Loucy (cell line): ENCODE measurements around the gene ARRB2.

Experiments
- H2AFZ ChIP-seq: fragments of 200-600 bp; sonication (generic); 2 replicates; pipeline ENCODE4 v1.6.0; 2016; ENCODE audit warnings: antibody characterized with exemption, mild to moderate bottlenecking, low read length, moderate library complexity
- H3F3A ChIP-seq: fragments of 200-600 bp; 2 replicates; pipeline ENCODE4 v1.6.0; 2016; ENCODE audit warnings: antibody characterized with exemption, low read depth, mild to moderate bottlenecking
- H3K27me3 ChIP-seq: fragments of 200-600 bp; sonication (generic); 2 replicates; pipeline ENCODE4 v1.6.1; 2014; ENCODE audit warnings: low read length, mild to moderate bottlenecking; ENCODE audit not compliant: insufficient read depth, poor library complexity, severe bottlenecking
- H3K36me3 ChIP-seq: fragments of 200-600 bp; sonication (generic); 2 replicates; pipeline ENCODE4 v1.6.1; 2016; ENCODE audit warnings: low read length; ENCODE audit not compliant: insufficient read depth
- H3K4me1 ChIP-seq: fragments of 200-600 bp; sonication (generic); 2 replicates; pipeline ENCODE4 v1.5.1; 2014; ENCODE audit warnings: low read length, mild to moderate bottlenecking; ENCODE audit not compliant: insufficient read depth, poor library complexity, severe bottlenecking
- H3K4me2 ChIP-seq: fragments of 200-600 bp; sonication (generic); 2 replicates; pipeline ENCODE4 v1.6.0; 2014; ENCODE audit warnings: antibody characterized with exemption, low read length, low read depth, mild to moderate bottlenecking; ENCODE audit not compliant: poor library complexity, severe bottlenecking
- H3K4me3 ChIP-seq: fragments of 200-600 bp; sonication (generic); 2 replicates; pipeline ENCODE4 v1.5.1; 2014; ENCODE audit warnings: low read length, mild to moderate bottlenecking, mixed read lengths; ENCODE audit not compliant: poor library complexity, severe bottlenecking
- H3K79me2 ChIP-seq: fragments of 200-600 bp; sonication (generic); 2 replicates; pipeline ENCODE4 v1.6.1; 2014; ENCODE audit warnings: low read length; ENCODE audit not compliant: insufficient read depth
- H3K9ac ChIP-seq: fragments of 200-600 bp; sonication (generic); 2 replicates; pipeline ENCODE4 v1.6.0; 2014; ENCODE audit warnings: mild to moderate bottlenecking, low read depth, low read length, moderate library complexity; ENCODE audit not compliant: poor library complexity, severe bottlenecking
- H3K9me2 ChIP-seq: fragments of 200-600 bp; sonication (generic); replicated peaks from 2 replicates; pipeline ENCODE4 v1.6.1; 2016; ENCODE audit warnings: low read depth, low read length, mixed read lengths
- H3K9me3 ChIP-seq: fragments of 200-600 bp; sonication (generic); 2 replicates; pipeline ENCODE4 v1.6.1; 2014; ENCODE audit warnings: mild to moderate bottlenecking, antibody characterized with exemption, low read length, low read depth; ENCODE audit not compliant: insufficient read depth
- H4K20me1 ChIP-seq: fragments of 200-600 bp; sonication (generic); 2 replicates; pipeline ENCODE4 v1.6.0; 2014; ENCODE audit warnings: antibody characterized with exemption, low read length, mild to moderate bottlenecking; ENCODE audit not compliant: insufficient read depth, poor library complexity, severe bottlenecking
- EZH2phosphoT487 ChIP-seq: fragments of 200-600 bp; IDR thresholded peaks from 2 replicates; pipeline ENCODE4 v1.6.1; 2018; ENCODE audit warnings: antibody characterized with exemption, mild to moderate bottlenecking, moderate library complexity, borderline replicate concordance
- TF ChIP-seq, protein P1 (sequence below): fragments of 200-600 bp; sonication (generic); conservative IDR thresholded peaks from 2 replicates; pipeline ENCODE4 v1.5.1; 2014; ENCODE audit warnings: mild to moderate bottlenecking, antibody characterized with exemption, low read length

Gene ARRB2

DNA sequence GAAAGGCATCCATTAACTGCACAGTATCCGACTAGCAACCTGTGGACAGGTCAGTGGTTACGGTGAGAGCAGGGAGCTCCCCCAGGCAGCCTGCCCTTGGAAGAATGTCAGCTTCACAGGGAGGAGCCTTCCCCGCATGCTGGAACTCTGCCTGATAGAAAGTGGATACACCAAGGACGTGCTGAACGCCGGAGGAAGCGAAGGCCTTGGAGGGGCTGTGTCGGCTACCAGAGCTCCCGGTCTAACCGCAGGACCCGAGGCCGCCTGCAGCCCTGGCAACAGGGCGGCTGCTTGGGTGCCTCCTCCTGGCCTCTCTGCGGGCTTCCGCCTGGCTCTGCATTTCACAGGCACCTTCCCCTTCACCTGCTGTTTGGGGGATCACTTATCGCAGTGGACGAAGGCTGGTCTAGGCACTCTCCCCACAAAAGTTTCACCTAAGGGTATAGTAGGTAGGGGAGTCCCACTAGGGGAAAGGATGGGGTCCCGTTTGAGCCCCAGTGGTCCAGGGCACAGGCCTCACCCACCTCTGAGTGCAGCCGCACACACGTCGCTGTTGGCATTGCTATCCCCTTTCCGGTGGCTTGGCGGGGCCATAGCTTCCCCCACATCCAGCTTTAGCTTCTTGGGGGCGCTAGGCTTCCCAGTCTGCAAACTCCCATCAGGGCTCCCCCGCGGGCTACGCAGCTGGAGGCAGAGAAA lies 36.3 kb upstream of the ARRB2 start:
- Histone ChIP-seq H3K9me3 (no peaks in the 10 kb centered on the region), H3K4me1 (no peaks in the 10 kb centered on the region), H2AFZ (no peak overlapping the region), H3K4me2 (no peak overlapping the region), H3K9me2 (no peaks in the 10 kb centered on the region), H4K20me1 (no peaks in the 10 kb centered on the region), H3F3A (no peaks in the 10 kb centered on the region), H3K36me3 (peaks cover 83% of the 10 kb centered on the region; the same call in 1 of the 2 replicates), H3K79me2 (no peaks in the 10 kb centered on the region), H3K9ac (no peak overlapping the region), H3K27me3 (no peaks in the 10 kb centered on the region), H3K4me3 (no peak overlapping the region)
- no peak for TF ChIP-seq EZH2phosphoT487
- TF ChIP-seq, protein P1, sequence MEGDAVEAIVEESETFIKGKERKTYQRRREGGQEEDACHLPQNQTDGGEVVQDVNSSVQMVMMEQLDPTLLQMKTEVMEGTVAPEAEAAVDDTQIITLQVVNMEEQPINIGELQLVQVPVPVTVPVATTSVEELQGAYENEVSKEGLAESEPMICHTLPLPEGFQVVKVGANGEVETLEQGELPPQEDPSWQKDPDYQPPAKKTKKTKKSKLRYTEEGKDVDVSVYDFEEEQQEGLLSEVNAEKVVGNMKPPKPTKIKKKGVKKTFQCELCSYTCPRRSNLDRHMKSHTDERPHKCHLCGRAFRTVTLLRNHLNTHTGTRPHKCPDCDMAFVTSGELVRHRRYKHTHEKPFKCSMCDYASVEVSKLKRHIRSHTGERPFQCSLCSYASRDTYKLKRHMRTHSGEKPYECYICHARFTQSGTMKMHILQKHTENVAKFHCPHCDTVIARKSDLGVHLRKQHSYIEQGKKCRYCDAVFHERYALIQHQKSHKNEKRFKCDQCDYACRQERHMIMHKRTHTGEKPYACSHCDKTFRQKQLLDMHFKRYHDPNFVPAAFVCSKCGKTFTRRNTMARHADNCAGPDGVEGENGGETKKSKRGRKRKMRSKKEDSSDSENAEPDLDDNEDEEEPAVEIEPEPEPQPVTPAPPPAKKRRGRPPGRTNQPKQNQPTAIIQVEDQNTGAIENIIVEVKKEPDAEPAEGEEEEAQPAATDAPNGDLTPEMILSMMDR = no peak

DNA sequence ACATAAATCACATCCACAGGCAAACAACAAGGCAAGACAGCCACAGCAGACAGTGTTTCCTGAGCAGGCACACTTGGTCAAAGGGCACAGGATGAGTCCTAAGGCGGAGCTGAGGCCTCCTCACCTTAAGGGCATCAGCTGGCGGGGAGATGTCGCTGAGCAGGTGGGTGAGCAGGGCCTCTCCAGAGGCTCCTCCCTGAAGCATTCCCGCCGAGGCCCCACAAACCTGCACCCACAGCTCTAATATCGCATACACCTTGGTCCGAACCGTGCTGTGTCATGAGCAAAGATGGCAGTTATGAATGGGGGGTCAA lies 35.8 kb upstream of the ARRB2 start:
- H3K9ac ChIP-seq = no peak overlapping the region
- H3K79me2 ChIP-seq = no peaks in the 10 kb centered on the region
- no peak overlapping the region for H2AFZ ChIP-seq
- H3K4me3 ChIP-seq = no peak overlapping the region
- H3K9me2 ChIP-seq = no peaks in the 10 kb centered on the region
- no peaks in the 10 kb centered on the region for H3F3A ChIP-seq
- H3K4me2 ChIP-seq = no peak overlapping the region
- H4K20me1 ChIP-seq = no peaks in the 10 kb centered on the region
- H3K4me1 ChIP-seq = no peaks in the 10 kb centered on the region
- peaks cover 88% of the 10 kb centered on the region; the same call in 1 of the 2 replicates for H3K36me3 ChIP-seq
- TF ChIP-seq, protein P1 = no peak
- TF ChIP-seq EZH2phosphoT487 = no peak
- H3K9me3 ChIP-seq = no peaks in the 10 kb centered on the region
- no peaks in the 10 kb centered on the region for H3K27me3 ChIP-seq

DNA sequence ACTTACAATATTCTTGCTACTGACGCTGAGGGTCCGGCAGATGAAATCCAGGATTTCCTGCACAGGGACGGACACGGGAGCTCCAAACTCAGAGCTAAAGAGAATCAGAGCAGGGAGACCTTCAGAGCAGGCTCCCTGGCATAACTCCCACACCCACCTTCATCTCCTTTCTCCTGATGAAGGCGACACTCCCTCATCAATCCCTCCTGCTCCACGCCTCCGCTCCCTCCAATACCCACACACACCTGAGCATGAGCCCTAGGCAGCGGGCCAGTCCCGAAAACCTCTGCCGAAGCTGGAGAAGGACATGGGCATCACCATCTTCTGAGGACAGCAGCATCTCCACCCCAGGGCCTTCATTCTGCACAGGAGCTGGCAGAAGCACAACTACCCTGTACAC lies 34.6 kb upstream of the ARRB2 start:
- Histone ChIP-seq H3K79me2 (no peaks in the 10 kb centered on the region), H3K4me1 (no peaks in the 10 kb centered on the region), H2AFZ (no peak overlapping the region), H3K9me3 (no peaks in the 10 kb centered on the region), H3K9me2 (no peaks in the 10 kb centered on the region), H3K4me2 (no peak overlapping the region), H3F3A (no peaks in the 10 kb centered on the region), H3K4me3 (no peak overlapping the region), H3K9ac (no peak overlapping the region), H3K36me3 (peaks cover 95% of the 10 kb centered on the region), H3K27me3 (no peaks in the 10 kb centered on the region), H4K20me1 (no peaks in the 10 kb centered on the region)
- TF ChIP-seq EZH2phosphoT487 = no peak
- TF ChIP-seq, protein P1 = no peak
